ENCODE measurements around the gene SASH1. TPM values are rescaled to one million over a fixed set of nuclear protein-coding genes. Genes with fewer than 3 reads are reported as not detected.

The SASH1 gene
- total RNA-seq, 2 experiments from 2014 or later, result 0.44 to 1.2 TPM

- intact Hi-C loops (cut with micrococcal nuclease), result no loop called here
- H3K4me3 Mint-ChIP-seq, result no peak overlapping the region
- DNase-seq, result no peak
- no peak overlapping the region for H3K27ac Mint-ChIP-seq
- peaks cover 12% of the 10 kb centered on the region for H3K27me3 Mint-ChIP-seq
- CTCF ChIA-PET, result no interaction called here
- no peaks in the 10 kb centered on the region for H3K9me3 Mint-ChIP-seq
- POLR2A ChIA-PET, result interaction anchor here (0.7 kb wide), 1 partner anchor 17 kb away, joined by 3 read pairs; no protein-coding TSS in a partner anchor
- no peaks in the 10 kb centered on the region for H3K36me3 Mint-ChIP-seq
- H3K4me1 Mint-ChIP-seq (ENCODE audit: low read depth), result peaks cover 5% of the 10 kb centered on the region
Measured at GRCh38 chr6:148436466-148436865, 93.8 kb downstream of the SASH1 start.

GRCh38 chr6:148438632-148439031, 96.0 kb downstream of the SASH1 start:
- peaks cover 14% of the 10 kb centered on the region for H3K27me3 Mint-ChIP-seq
- no peaks in the 10 kb centered on the region for H3K36me3 Mint-ChIP-seq
- POLR2A ChIA-PET, result no interaction called here
- H3K4me1 Mint-ChIP-seq (ENCODE audit: low read depth), result peaks cover 9% of the 10 kb centered on the region
- CTCF ChIA-PET, result no interaction called here
- no peaks in the 10 kb centered on the region for H3K9me3 Mint-ChIP-seq
- no peak overlapping the region for H3K4me3 Mint-ChIP-seq
- no peak for DNase-seq
- no peak overlapping the region for H3K27ac Mint-ChIP-seq
- intact Hi-C loops (cut with micrococcal nuclease), result no loop called here

GRCh38 chr6:148440016-148440415, 97.4 kb downstream of the SASH1 start:
- H3K4me3 Mint-ChIP-seq, result no peak overlapping the region
- no peaks in the 10 kb centered on the region for H3K9me3 Mint-ChIP-seq
- H3K36me3 Mint-ChIP-seq, result no peaks in the 10 kb centered on the region
- H3K4me1 Mint-ChIP-seq (ENCODE audit: low read depth), result peaks cover 9% of the 10 kb centered on the region
- intact Hi-C loops (cut with micrococcal nuclease), result loop anchor here (2.0 to 5.0 kb wide), 4 partner anchors 17 to 1118 kb away; no protein-coding TSS in a partner anchor
- ChIA-PET POLR2A (no interaction called here), CTCF (no interaction called here)
- DNase-seq, result no peak
- H3K27me3 Mint-ChIP-seq, result peaks cover 12% of the 10 kb centered on the region
- H3K27ac Mint-ChIP-seq, result no peak overlapping the region

- Mint-ChIP-seq H3K27ac (no peak overlapping the region), H3K36me3 (no peaks in the 10 kb centered on the region), H3K4me3 (no peak overlapping the region), H3K4me1 (ENCODE audit: low read depth) (peaks cover 9% of the 10 kb centered on the region), H3K9me3 (no peaks in the 10 kb centered on the region), H3K27me3 (peaks cover 12% of the 10 kb centered on the region)
- CTCF ChIA-PET, result interaction anchor here (0.8 to 1.1 kb wide), 2 partner anchors 23 to 264 kb away, joined by 3 read pairs; no protein-coding TSS in a partner anchor
- DNase-seq, result no peak
- POLR2A ChIA-PET, result interaction anchor here (1.3 kb wide), 1 partner anchor 17 kb away, joined by 8 read pairs; no protein-coding TSS in a partner anchor
- intact Hi-C loops (cut with micrococcal nuclease), result loop anchor here (1.0 to 5.0 kb wide), 6 partner anchors 10 to 1119 kb away; no protein-coding TSS in a partner anchor
Measured at GRCh38 chr6:148440877-148441453, 98.3 kb downstream of the SASH1 start.

GRCh38 chr6:148441454-148441911, 98.8 kb downstream of the SASH1 start:
- Mint-ChIP-seq H3K36me3 (no peaks in the 10 kb centered on the region), H3K4me3 (no peak overlapping the region), H3K27ac (no peak overlapping the region), H3K9me3 (no peaks in the 10 kb centered on the region), H3K4me1 (ENCODE audit: low read depth) (peaks cover 9% of the 10 kb centered on the region), H3K27me3 (peaks cover 11% of the 10 kb centered on the region)
- ChIA-PET CTCF (interaction anchor here (0.8 to 1.1 kb wide), 2 partner anchors 23 to 264 kb away, joined by 3 read pairs; no protein-coding TSS in a partner anchor), POLR2A (interaction anchor here (1.3 kb wide), 1 partner anchor 16 kb away, joined by 8 read pairs; no protein-coding TSS in a partner anchor)
- intact Hi-C loops (cut with micrococcal nuclease), result loop anchor here (1.0 to 5.0 kb wide), 6 partner anchors 10 to 1119 kb away; no protein-coding TSS in a partner anchor
- DNase-seq, result no peak

GRCh38 chr6:148443798-148444560, 101.3 kb downstream of the SASH1 start:
- Mint-ChIP-seq H3K4me3 (no peak overlapping the region), H3K27ac (no peak overlapping the region), H3K36me3 (no peaks in the 10 kb centered on the region), H3K27me3 (peaks cover 8% of the 10 kb centered on the region), H3K4me1 (ENCODE audit: low read depth) (peaks cover 9% of the 10 kb centered on the region), H3K9me3 (no peaks in the 10 kb centered on the region)
- no peak for DNase-seq
- CTCF ChIA-PET, result no interaction called here
- intact Hi-C loops (cut with micrococcal nuclease), result loop anchor here (5.0 kb wide), 3 partner anchors 78 to 1122 kb away; no protein-coding TSS in a partner anchor
- POLR2A ChIA-PET, result no interaction called here

- Mint-ChIP-seq H3K9me3 (no peaks in the 10 kb centered on the region), H3K27me3 (peaks cover 5% of the 10 kb centered on the region), H3K4me1 (ENCODE audit: low read depth) (peaks cover 9% of the 10 kb centered on the region), H3K27ac (no peak overlapping the region), H3K4me3 (no peak overlapping the region), H3K36me3 (no peaks in the 10 kb centered on the region)
- CTCF ChIA-PET, result no interaction called here
- POLR2A ChIA-PET, result no interaction called here
- intact Hi-C loops (cut with micrococcal nuclease), result no loop called here
- no peak for DNase-seq
Measured at GRCh38 chr6:148445116-148445515, 102.5 kb downstream of the SASH1 start.

GRCh38 chr6:148445620-148446019, 103.0 kb downstream of the SASH1 start:
- POLR2A ChIA-PET, result no interaction called here
- peaks cover 1% of the 10 kb centered on the region for H3K27me3 Mint-ChIP-seq
- no peaks in the 10 kb centered on the region for H3K36me3 Mint-ChIP-seq
- H3K9me3 Mint-ChIP-seq, result no peaks in the 10 kb centered on the region
- DNase-seq, result no peak
- intact Hi-C loops (cut with micrococcal nuclease), result no loop called here
- no peak overlapping the region for H3K4me3 Mint-ChIP-seq
- H3K4me1 Mint-ChIP-seq (ENCODE audit: low read depth), result peaks cover 9% of the 10 kb centered on the region
- CTCF ChIA-PET, result no interaction called here
- no peak overlapping the region for H3K27ac Mint-ChIP-seq

- H3K9me3 Mint-ChIP-seq, result no peaks in the 10 kb centered on the region
- peaks cover 3% of the 10 kb centered on the region for H3K27me3 Mint-ChIP-seq
- POLR2A ChIA-PET, result no interaction called here
- H3K4me1 Mint-ChIP-seq (ENCODE audit: low read depth), result peaks cover 6% of the 10 kb centered on the region
- intact Hi-C loops (cut with micrococcal nuclease), result no loop called here
- CTCF ChIA-PET, result no interaction called here
- H3K4me3 Mint-ChIP-seq, result no peak overlapping the region
- no peak overlapping the region for H3K27ac Mint-ChIP-seq
- H3K36me3 Mint-ChIP-seq, result no peaks in the 10 kb centered on the region
- no peak for DNase-seq
Measured at GRCh38 chr6:148446681-148447080, 104.0 kb downstream of the SASH1 start.

- no peak overlapping the region for H3K4me3 Mint-ChIP-seq
- DNase-seq, result no peak
- no peaks in the 10 kb centered on the region for H3K36me3 Mint-ChIP-seq
- ChIA-PET CTCF (no interaction called here), POLR2A (no interaction called here)
- no peaks in the 10 kb centered on the region for H3K9me3 Mint-ChIP-seq
- peaks cover 13% of the 10 kb centered on the region for H3K4me1 Mint-ChIP-seq (ENCODE audit: low read depth)
- intact Hi-C loops (cut with micrococcal nuclease), result no loop called here
- H3K27ac Mint-ChIP-seq, result no peak overlapping the region
- H3K27me3 Mint-ChIP-seq, result peaks cover 3% of the 10 kb centered on the region
Measured at GRCh38 chr6:148447521-148448230, 105.0 kb downstream of the SASH1 start.

GRCh38 chr6:148448369-148449012, 105.9 kb downstream of the SASH1 start:
- Mint-ChIP-seq H3K27me3 (peaks cover 2% of the 10 kb centered on the region), H3K27ac (no peak overlapping the region), H3K4me1 (ENCODE audit: low read depth) (peaks cover 13% of the 10 kb centered on the region), H3K36me3 (no peaks in the 10 kb centered on the region), H3K9me3 (no peaks in the 10 kb centered on the region), H3K4me3 (no peak overlapping the region)
- no peak for DNase-seq
- ChIA-PET CTCF (no interaction called here), POLR2A (no interaction called here)
- intact Hi-C loops (cut with micrococcal nuclease), result no loop called here

- peaks cover 2% of the 10 kb centered on the region for H3K27me3 Mint-ChIP-seq
- intact Hi-C loops (cut with micrococcal nuclease), result loop anchor here (1.0 kb wide), 1 partner anchor 10 kb away; no protein-coding TSS in a partner anchor
Measured at GRCh38 chr6:148450866-148451265, 108.2 kb downstream of the SASH1 start.

More at GRCh38 chr6:148450866-148451265, 108.2 kb downstream of the SASH1 start:
- POLR2A ChIA-PET, result no interaction called here
- H3K4me1 Mint-ChIP-seq (ENCODE audit: low read depth), result peaks cover 13% of the 10 kb centered on the region
- no peak overlapping the region for H3K4me3 Mint-ChIP-seq
- CTCF ChIA-PET, result interaction anchor here (1.4 kb wide), 1 partner anchor 13 kb away, joined by 5 read pairs; no protein-coding TSS in a partner anchor
- H3K27ac Mint-ChIP-seq, result no peak overlapping the region
- H3K9me3 Mint-ChIP-seq, result no peaks in the 10 kb centered on the region
- no peaks in the 10 kb centered on the region for H3K36me3 Mint-ChIP-seq
- DNase-seq, result no peak

Data from activated CD4-positive, alpha-beta memory T cell treated with anti-CD3 and anti-CD28 coated beads for 36 hours (primary cell).